Stimulated activated CD4-positive, alpha-beta T cell treated with anti-CD3 and anti-CD28 coated beads, Interleukin-4, amount 100 ng/mL, for 1 hour (primary cell): ENCODE measurements around the gene ALDOC.
A peak's percentile ranks its signal among the peaks of the same experiment; 100 is the strongest.
"Not testable (repeated sequence)": the region's sequence is repeated elsewhere in the genome, so short reads cannot be mapped to it uniquely, and the experiment has no call there.

Experiments
- DNase-seq: peaks from one replicate; pipeline ENCODE4 v3.0.0-alpha.2; 2020

The ALDOC gene

GRCh38 chr17:28576758-28577465, at the start of gene ALDOC:
ALDOC (minus strand) TSS chr17:28576895; CDS start chr17:28575532, 1,363 bp downstream.
- DNase-seq = peak; percentile 99

GRCh38 chr17:28624148-28624547, 47.5 kb upstream of the ALDOC start:
- no peak for DNase-seq

GRCh38 chr17:28623696-28624095, 47.0 kb upstream of the ALDOC start:
- no peak for DNase-seq

GRCh38 chr17:28622186-28622585, 45.5 kb upstream of the ALDOC start:
- DNase-seq = no peak

GRCh38 chr17:28620010-28620409, 43.3 kb upstream of the ALDOC start:
- no peak for DNase-seq

- no peak for DNase-seq
Measured at GRCh38 chr17:28618464-28618863, 41.8 kb upstream of the ALDOC start.

GRCh38 chr17:28616281-28616680, 39.6 kb upstream of the ALDOC start:
- DNase-seq = no peak

- DNase-seq = no peak
Measured at GRCh38 chr17:28615260-28615940, 38.7 kb upstream of the ALDOC start.

- no peak for DNase-seq
Measured at GRCh38 chr17:28613931-28614381, 37.3 kb upstream of the ALDOC start, which contains the start of gene RSKR. RSKR (minus strand) TSS chr17:28614185; CDS start chr17:28614161, 24 bp downstream.

GRCh38 chr17:28612936-28613872, 36.5 kb upstream of the ALDOC start:
- peak; percentile 20 for DNase-seq

GRCh38 chr17:28612531-28612930, 35.8 kb upstream of the ALDOC start:
- no peak for DNase-seq

- DNase-seq = no peak
Measured at GRCh38 chr17:28610376-28610775, 33.7 kb upstream of the ALDOC start.

- DNase-seq = not testable (repeated sequence)
Measured at GRCh38 chr17:28604031-28604430, 27.3 kb upstream of the ALDOC start.

- peak; percentile 66 for DNase-seq
Measured at GRCh38 chr17:28599311-28600184, 22.9 kb upstream of the ALDOC start.

GRCh38 chr17:28598799-28599310, 22.2 kb upstream of the ALDOC start, which contains the start of gene SPAG5:
SPAG5 (minus strand) TSS chr17:28599025; CDS start chr17:28598946, 79 bp downstream.
- peak; percentile 92 for DNase-seq

- DNase-seq = no peak
Measured at GRCh38 chr17:28598389-28598788, 21.7 kb upstream of the ALDOC start.

- DNase-seq = no peak
Measured at GRCh38 chr17:28597606-28598383, 21.1 kb upstream of the ALDOC start.

- no peak for DNase-seq
Measured at GRCh38 chr17:28592260-28592659, 15.6 kb upstream of the ALDOC start.

- no peak for DNase-seq
Measured at GRCh38 chr17:28585851-28586250, 9.2 kb upstream of the ALDOC start.

GRCh38 chr17:28584434-28584833, 7.7 kb upstream of the ALDOC start:
- no peak for DNase-seq

GRCh38 chr17:28582513-28582912, 5.8 kb upstream of the ALDOC start:
- DNase-seq = no peak
